Fibroblast of lung (primary cell): ENCODE results near the gene PIAS4.

Experiments
- CTCF ChIP-seq, 2 donors: IDR thresholded peaks in 1 of 2; conservative IDR thresholded peaks in 1 of 2; 1 replicate in 1 of 2; 2 replicates in 1 of 2; pipeline ENCODE4 v1.5.1; 2011 to 2012; ENCODE audit warnings: low read length in 2 of 2, control low read depth in 1 of 2, inconsistent platforms in 1 of 2, low read depth in 1 of 2, mild to moderate bottlenecking in 1 of 2
- EZH2 ChIP-seq: IDR thresholded peaks from 2 replicates; pipeline ENCODE4 v1.5.1; 2012; ENCODE audit warnings: low read length, control low read depth, mild to moderate bottlenecking; ENCODE audit errors: missing control alignments

GRCh38 chr19:4042731-4043082, 35.2 kb downstream of the PIAS4 start:
- TF ChIP-seq CTCF (conservative IDR thresholded peaks at IDR 0.05 in 1 of 2, IDR thresholded peaks at IDR 0.05 in 1 of 2; ENCODE audit: low read depth in 1 of 2, low read length in 2 of 2) (no peak), EZH2 (no peak)
